Neuronal stem cell (in vitro differentiated cells): Measurements from ENCODE around the gene PDZD2.

ENCODE experiments used
- DNase-seq: peaks from one replicate; pipeline ENCODE4 v3.0.0-alpha.2; 2013; ENCODE audit warnings: low spot score
- H2AFZ ChIP-seq: one replicate; pipeline ENCODE4 v1.6.1; 2013; ENCODE audit warnings: mild to moderate bottlenecking, low read length, inconsistent platforms
- H2AK5ac ChIP-seq: 2 replicates; pipeline ENCODE4 v1.6.1; 2013; ENCODE audit warnings: low read depth, mild to moderate bottlenecking, inconsistent platforms, low read length, moderate library complexity, mixed read lengths
- H2BK120ac ChIP-seq: 2 replicates; pipeline ENCODE4 v1.6.1; 2013; ENCODE audit warnings: low read depth, mild to moderate bottlenecking, inconsistent platforms, low read length, moderate library complexity, mixed read lengths
- H2BK12ac ChIP-seq: one replicate; pipeline ENCODE4 v1.6.1; 2013; ENCODE audit warnings: low read length, inconsistent platforms
- H2BK15ac ChIP-seq: 2 replicates; pipeline ENCODE4 v1.6.1; 2013; ENCODE audit warnings: mild to moderate bottlenecking, low read length, inconsistent platforms, mixed read lengths
- H2BK5ac ChIP-seq: one replicate; pipeline ENCODE4 v1.6.1; 2013; ENCODE audit warnings: inconsistent platforms, mild to moderate bottlenecking, low read length, moderate library complexity
- H3K14ac ChIP-seq: one replicate; pipeline ENCODE4 v1.6.1; 2013; ENCODE audit warnings: low read length, inconsistent platforms
- H3K18ac ChIP-seq: 2 replicates; pipeline ENCODE4 v1.6.1; 2013; ENCODE audit warnings: low read length, inconsistent platforms
- H3K23ac ChIP-seq: 2 replicates; pipeline ENCODE4 v1.6.1; 2013; ENCODE audit warnings: low read depth, mild to moderate bottlenecking, mixed read lengths, low read length, inconsistent platforms; ENCODE audit not compliant: poor library complexity
- H3K27ac ChIP-seq: replicated peaks from 3 replicates; pipeline ENCODE4 v1.5.1; 2013; ENCODE audit warnings: low read length, inconsistent platforms
- H3K27me3 ChIP-seq, 3 experiments: 2 replicates each; pipeline ENCODE4 v1.6.1; 2013; ENCODE audit warnings: low read length in 3 of 3, mild to moderate bottlenecking in 2 of 3, inconsistent platforms in 1 of 3, low read depth in 1 of 3, mixed read lengths in 1 of 3, moderate library complexity in 1 of 3; ENCODE audit not compliant: control insufficient read depth in 3 of 3, insufficient read depth in 3 of 3
- H3K36me3 ChIP-seq, 2 donors: replicated peaks in 1 of 2; 2 replicates each; pipeline ENCODE4 v1.6.1; 2013; ENCODE audit warnings: low read length in 2 of 2; ENCODE audit not compliant: control insufficient read depth in 2 of 2, insufficient read depth in 2 of 2
- H3K4ac ChIP-seq: 2 replicates; pipeline ENCODE4 v1.6.1; 2013; ENCODE audit warnings: inconsistent platforms, mild to moderate bottlenecking, low read length, moderate library complexity
- H3K4me1 ChIP-seq, 2 donors: 1 replicate in 1 of 2; 2 replicates in 1 of 2; pipeline ENCODE4 v1.6.1; 2013; ENCODE audit warnings: low read length in 2 of 2, low read depth in 1 of 2; ENCODE audit not compliant: control insufficient read depth in 2 of 2, insufficient read depth in 1 of 2
- H3K4me2 ChIP-seq: one replicate; pipeline ENCODE4 v1.6.1; 2013; ENCODE audit warnings: mild to moderate bottlenecking, low read length, inconsistent platforms; ENCODE audit not compliant: insufficient read depth, poor library complexity, severe bottlenecking
- H3K4me3 ChIP-seq, 2 donors: 2 replicates each; pipeline ENCODE4 v1.5.1; 2013; ENCODE audit warnings: low read length in 2 of 2, mild to moderate bottlenecking in 2 of 2, inconsistent platforms in 1 of 2, moderate library complexity in 1 of 2
- H3K79me1 ChIP-seq: one replicate; pipeline ENCODE4 v1.6.1; 2013; ENCODE audit warnings: low read depth, mild to moderate bottlenecking, inconsistent platforms, low read length, moderate library complexity
- H3K9ac ChIP-seq: one replicate; pipeline ENCODE4 v1.6.1; 2013; ENCODE audit warnings: mild to moderate bottlenecking, low read depth, low read length, inconsistent platforms; ENCODE audit not compliant: poor library complexity
- H3K9me3 ChIP-seq, 2 donors: replicated peaks in 1 of 2; 2 replicates each; pipeline versions ENCODE3 to v1.6.1; 2013; ENCODE audit warnings: low read length in 2 of 2, mild to moderate bottlenecking in 2 of 2, inconsistent platforms in 1 of 2, low read depth in 1 of 2, mixed read lengths in 1 of 2, moderate library complexity in 1 of 2; ENCODE audit not compliant: control insufficient read depth in 2 of 2, insufficient read depth in 1 of 2
- H4K8ac ChIP-seq: one replicate; pipeline ENCODE4 v1.6.1; 2013; ENCODE audit warnings: low read depth, mild to moderate bottlenecking, inconsistent platforms, low read length, moderate library complexity
- H4K91ac ChIP-seq: one replicate; pipeline ENCODE4 v1.6.1; 2013; ENCODE audit warnings: low read length, low read depth, mild to moderate bottlenecking, inconsistent platforms; ENCODE audit not compliant: poor library complexity
- WGBS, 2 donors: extraction: QIAGEN DNeasy Blood & Tissue Kit; methylation state at CpG; one replicate each; pipeline ENCODE4 v1.1.7; 2013; ENCODE audit warnings: missing lambda C conversion rate in 2 of 2, mixed read lengths in 1 of 2; ENCODE audit not compliant: insufficient read length in 2 of 2, insufficient replicate concordance in 1 of 2; ENCODE audit errors: extremely low coverage in 2 of 2; 5-methylcytosine and 5-hydroxymethylcytosine counted together

PDZD2 gene

GRCh38 chr5:32100691-32101302 is 461.9 kb downstream of the PDZD2 start:
- Histone ChIP-seq H3K9me3 (no peaks in the 10 kb centered on the region), H3K14ac (no peak overlapping the region), H3K4me2 (no peak overlapping the region), H3K9ac (no peak overlapping the region), H3K4me1 (peaks cover 0 to 3% of the 10 kb centered on the region in 2 donors), H3K36me3 (peaks cover 25 to 84% of the 10 kb centered on the region in 2 donors), H3K18ac (no peak overlapping the region), H4K91ac (no peak overlapping the region), H2BK120ac (no peak overlapping the region), H3K27ac (no peak overlapping the region), H2BK5ac (no peak overlapping the region), H2BK15ac (no peak overlapping the region), H3K4me3 (no peak overlapping the region), H2BK12ac (no peak overlapping the region), H3K79me1 (no peaks in the 10 kb centered on the region), H2AK5ac (no peak overlapping the region), H2AFZ (no peak overlapping the region), H3K27me3 (no peaks in the 10 kb centered on the region), H3K4ac (no peak overlapping the region), H3K23ac (no peak overlapping the region), H4K8ac (no peak overlapping the region)
- DNase-seq: no peak
- no CpG with 5 or more reads among the region's 8 CpGs for WGBS, 2 donors

DNA sequence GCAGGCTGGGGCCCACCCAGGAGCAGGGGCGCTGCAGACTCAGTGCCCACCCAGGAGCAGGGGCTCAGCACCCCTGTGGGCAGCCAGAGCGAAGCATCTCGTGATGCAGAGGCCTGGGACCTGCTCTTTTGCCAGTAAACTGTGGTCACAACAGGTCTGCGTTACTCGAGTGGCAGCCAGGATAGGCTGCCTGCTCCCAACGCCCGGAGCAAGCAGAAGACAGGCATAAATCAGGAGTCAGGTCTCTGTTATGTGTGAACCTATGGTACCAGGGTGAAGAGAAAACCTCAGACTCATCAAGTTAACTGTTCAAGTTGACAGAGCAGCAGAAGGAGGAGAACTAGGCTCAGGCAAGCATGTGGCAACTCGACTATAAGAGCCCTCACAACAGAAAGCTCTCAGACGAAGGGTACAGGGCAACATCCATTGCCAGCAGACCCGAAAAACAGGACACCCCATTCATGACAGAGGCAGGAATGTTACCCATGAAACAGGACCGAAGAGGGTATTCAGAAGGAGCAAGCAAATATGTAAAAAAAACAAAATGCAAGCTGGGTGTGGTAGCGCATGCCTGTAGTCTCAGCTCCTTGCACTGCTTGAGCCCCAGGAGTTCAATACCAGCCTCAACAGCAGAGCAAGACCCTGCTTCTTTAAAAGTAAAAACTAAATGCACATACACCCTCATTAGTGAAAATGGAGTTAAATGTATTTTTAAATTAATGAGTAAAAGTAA is 463.5 kb downstream of the PDZD2 start:
- no peak overlapping the region for H2AK5ac ChIP-seq
- no peak overlapping the region for H2AFZ ChIP-seq
- H3K4me1 ChIP-seq: peaks cover 0 to 3% of the 10 kb centered on the region in 2 donors
- peak overlapping the region; percentile 37 for H3K23ac ChIP-seq
- no CpG with 5 or more reads among the region's 12 CpGs for WGBS, 2 donors
- no peak overlapping the region for H2BK5ac ChIP-seq
- H3K4ac ChIP-seq: no peak overlapping the region
- H3K18ac ChIP-seq: no peak overlapping the region
- H4K91ac ChIP-seq: no peak overlapping the region
- H2BK15ac ChIP-seq: no peak overlapping the region
- H3K79me1 ChIP-seq: no peaks in the 10 kb centered on the region
- H3K9me3 ChIP-seq: peaks cover 0 to 10% of the 10 kb centered on the region in 2 donors
- H4K8ac ChIP-seq: no peak overlapping the region
- H3K4me3 ChIP-seq: no peak overlapping the region
- no peak for DNase-seq
- no peak overlapping the region for H2BK120ac ChIP-seq
- no peak overlapping the region for H3K14ac ChIP-seq
- no peak overlapping the region for H3K9ac ChIP-seq
- no peaks in the 10 kb centered on the region for H3K27me3 ChIP-seq
- H3K27ac ChIP-seq: no peak overlapping the region
- H2BK12ac ChIP-seq: no peak overlapping the region
- H3K36me3 ChIP-seq: peaks cover 31 to 97% of the 10 kb centered on the region in 2 donors
- no peak overlapping the region for H3K4me2 ChIP-seq

DNA sequence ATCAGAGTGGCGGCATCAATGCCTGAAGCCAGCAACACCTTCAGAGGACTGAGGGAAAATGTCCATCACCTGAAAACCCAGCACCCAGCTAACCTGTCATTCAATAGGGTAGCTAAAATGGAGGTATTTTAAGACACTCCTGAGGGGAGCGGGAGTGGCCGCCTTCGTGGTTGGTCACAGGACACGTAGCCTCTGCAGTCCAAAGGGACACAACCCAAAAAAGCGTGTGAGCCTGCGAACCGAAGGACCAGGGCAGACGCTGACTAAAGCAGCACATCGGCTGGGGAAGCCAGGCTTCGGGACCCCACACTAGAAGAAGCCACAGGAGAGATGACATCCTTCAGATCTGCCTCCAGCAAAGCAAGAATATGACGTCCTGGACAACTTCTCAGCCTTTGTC is 464.6 kb downstream of the PDZD2 start:
- Histone ChIP-seq H3K9me3 (peaks cover 0 to 10% of the 10 kb centered on the region in 2 donors), H3K79me1 (no peaks in the 10 kb centered on the region), H3K27me3 (no peaks in the 10 kb centered on the region), H2AFZ (no peak overlapping the region), H2BK12ac (no peak overlapping the region), H3K27ac (no peak overlapping the region), H3K23ac (no peak overlapping the region), H3K4ac (no peak overlapping the region), H3K4me2 (no peak overlapping the region), H2AK5ac (no peak overlapping the region), H3K4me3 (no peak overlapping the region), H3K36me3 (peaks cover 33 to 99% of the 10 kb centered on the region in 2 donors), H2BK15ac (no peak overlapping the region), H2BK120ac (no peak overlapping the region), H3K14ac (no peak overlapping the region), H4K8ac (no peak overlapping the region), H3K9ac (no peak overlapping the region), H4K91ac (no peak overlapping the region), H3K18ac (no peak overlapping the region), H3K4me1 (peaks cover 0 to 3% of the 10 kb centered on the region in 2 donors), H2BK5ac (no peak overlapping the region)
- WGBS, 2 donors: no CpG with 5 or more reads among the region's 12 CpGs
- no peak for DNase-seq

DNA sequence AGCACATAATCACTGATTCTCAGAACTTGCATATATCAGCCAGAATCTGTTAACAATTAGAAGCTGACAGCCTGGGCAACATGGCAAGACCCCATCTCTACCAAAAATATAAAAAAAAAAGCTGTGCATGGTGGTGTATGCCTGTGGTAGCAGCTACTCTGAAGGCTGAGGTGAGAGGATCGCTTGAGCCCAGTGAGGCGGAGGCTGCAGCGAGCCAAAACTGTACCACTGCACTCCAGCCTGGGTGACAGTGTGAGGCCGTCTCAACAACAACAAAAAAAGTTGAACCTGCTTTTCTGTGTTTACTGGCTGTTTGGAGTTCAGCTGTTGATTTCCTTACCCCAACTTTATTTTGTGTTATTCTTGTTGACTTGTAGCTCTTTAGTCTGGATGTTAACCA is 468.4 kb downstream of the PDZD2 start:
- no peak overlapping the region for H3K9ac ChIP-seq
- no peak overlapping the region for H2BK12ac ChIP-seq
- H2BK120ac ChIP-seq: no peak overlapping the region
- no peak overlapping the region for H3K4me3 ChIP-seq
- no peak overlapping the region for H3K27ac ChIP-seq
- H3K18ac ChIP-seq: no peak overlapping the region
- no peak overlapping the region for H3K23ac ChIP-seq
- no peak overlapping the region for H3K14ac ChIP-seq
- H2BK15ac ChIP-seq: no peak overlapping the region
- H2BK5ac ChIP-seq: no peak overlapping the region
- H2AK5ac ChIP-seq: no peak overlapping the region
- WGBS, 2 donors: no CpG with 5 or more reads among the region's 4 CpGs
- no peak for DNase-seq
- no peak overlapping the region for H3K4me2 ChIP-seq
- no peaks in the 10 kb centered on the region for H3K79me1 ChIP-seq
- peaks cover 27 to 98% of the 10 kb centered on the region in 2 donors for H3K36me3 ChIP-seq
- H3K27me3 ChIP-seq: no peaks in the 10 kb centered on the region
- no peak overlapping the region for H3K4ac ChIP-seq
- H2AFZ ChIP-seq: no peak overlapping the region
- H3K4me1 ChIP-seq: no peaks in the 10 kb centered on the region
- H4K91ac ChIP-seq: no peak overlapping the region
- peaks cover 0 to 10% of the 10 kb centered on the region in 2 donors for H3K9me3 ChIP-seq
- H4K8ac ChIP-seq: no peak overlapping the region
